WERI-Rb-1 (cell line): Measurements from ENCODE around the gene NKX6-2.

Experiments used
- DNase-seq: peaks from one replicate; pipeline ENCODE4 v3.0.0-alpha.2; 2020
- H3K27ac ChIP-seq: fragments of 250-450 bp; sonication (Bioruptor Pico); 2 replicates; pipeline ENCODE4 v1.5.1; 2020; ENCODE audit warnings: mild to moderate bottlenecking, moderate library complexity
- H3K27me3 ChIP-seq: fragments of 250-450 bp; sonication (Bioruptor Pico); 2 replicates; pipeline ENCODE4 v1.5.1; 2021; ENCODE audit warnings: mild to moderate bottlenecking, low read depth, moderate library complexity; ENCODE audit not compliant: insufficient read depth, severe bottlenecking
- H3K36me3 ChIP-seq: fragments of 250-450 bp; sonication (Bioruptor Pico); 2 replicates; pipeline ENCODE4 v1.5.1; 2020; ENCODE audit warnings: mild to moderate bottlenecking, moderate library complexity
- H3K4me3 ChIP-seq: 2 replicates; pipeline ENCODE4 v1.5.1; 2011; ENCODE audit warnings: low read depth, mild to moderate bottlenecking, control low read depth, low read length
- H3K9me3 ChIP-seq: fragments of 250-450 bp; sonication (Bioruptor Pico); 2 replicates; pipeline ENCODE4 v1.5.1; 2021; ENCODE audit warnings: mild to moderate bottlenecking, moderate library complexity; ENCODE audit not compliant: severe bottlenecking
- CTCF ChIP-seq: IDR thresholded peaks from 2 replicates; pipeline ENCODE4 v1.5.1; 2011; ENCODE audit warnings: low read depth, mild to moderate bottlenecking, control low read depth, inconsistent platforms, low read length

Gene NKX6-2

GRCh38 chr10:132806110-132806509, 20.2 kb upstream of the NKX6-2 start:
- Histone ChIP-seq H3K9me3 (no peaks in the 10 kb centered on the region), H3K4me3 (no peak overlapping the region), H3K27ac (no peak overlapping the region), H3K27me3 (no peaks in the 10 kb centered on the region), H3K36me3 (no peaks in the 10 kb centered on the region)
- no peak for TF ChIP-seq CTCF
- no peak for DNase-seq

- DNase-seq, result no peak
- Histone ChIP-seq H3K36me3 (no peaks in the 10 kb centered on the region), H3K27ac (no peak overlapping the region), H3K9me3 (no peaks in the 10 kb centered on the region), H3K4me3 (no peak overlapping the region), H3K27me3 (no peaks in the 10 kb centered on the region)
- TF ChIP-seq CTCF, result no peak
Observed at GRCh38 chr10:132805599-132805998, 19.7 kb upstream of the NKX6-2 start.

- TF ChIP-seq CTCF, result no peak
- DNase-seq, result no peak
- Histone ChIP-seq H3K4me3 (no peak overlapping the region), H3K36me3 (no peaks in the 10 kb centered on the region), H3K27me3 (no peaks in the 10 kb centered on the region), H3K9me3 (no peaks in the 10 kb centered on the region), H3K27ac (no peak overlapping the region)
Observed at GRCh38 chr10:132804785-132805426, 19.0 kb upstream of the NKX6-2 start.

GRCh38 chr10:132804287-132804686, 18.3 kb upstream of the NKX6-2 start:
- Histone ChIP-seq H3K9me3 (no peaks in the 10 kb centered on the region), H3K27ac (no peak overlapping the region), H3K4me3 (no peak overlapping the region), H3K36me3 (no peaks in the 10 kb centered on the region), H3K27me3 (no peaks in the 10 kb centered on the region)
- DNase-seq, result no peak
- no peak for TF ChIP-seq CTCF

GRCh38 chr10:132803416-132804210, 17.7 kb upstream of the NKX6-2 start:
- no peaks in the 10 kb centered on the region for H3K27me3 ChIP-seq
- no peak for TF ChIP-seq CTCF
- no peak overlapping the region for H3K4me3 ChIP-seq
- no peaks in the 10 kb centered on the region for H3K9me3 ChIP-seq
- DNase-seq, result peak; percentile 41
- H3K27ac ChIP-seq, result no peak overlapping the region
- H3K36me3 ChIP-seq, result no peaks in the 10 kb centered on the region
